GM12891 (cell line): ENCODE data around the gene RBPJ.

Experiments used
- PAX5 ChIP-seq: IDR thresholded peaks from 2 replicates; pipeline ENCODE4 v1.6.1; 2011; ENCODE audit warnings: low read length, moderate library complexity, mild to moderate bottlenecking; ENCODE audit not compliant: insufficient read depth, severe bottlenecking
- POLR2A ChIP-seq: IDR thresholded peaks from 2 replicates; pipeline ENCODE4 v1.6.1; 2011; ENCODE audit warnings: low read depth, low read length, control low read depth
- POLR2AphosphoS5 ChIP-seq: IDR thresholded peaks from 2 replicates; pipeline ENCODE4 v1.6.1; 2011; ENCODE audit warnings: low read depth, low read length, control low read depth
- POU2F2 ChIP-seq: IDR thresholded peaks from 2 replicates; pipeline ENCODE4 v1.6.1; 2011; ENCODE audit warnings: low read depth, mild to moderate bottlenecking, control low read depth, low read length, moderate library complexity
- SPI1 ChIP-seq: IDR thresholded peaks from 2 replicates; pipeline ENCODE4 v1.6.1; 2011; ENCODE audit warnings: low read depth, low read length, control low read depth
- TAF1 ChIP-seq: IDR thresholded peaks from 2 replicates; pipeline ENCODE4 v1.6.1; 2011; ENCODE audit warnings: low read depth, low read length, control low read depth

DNA sequence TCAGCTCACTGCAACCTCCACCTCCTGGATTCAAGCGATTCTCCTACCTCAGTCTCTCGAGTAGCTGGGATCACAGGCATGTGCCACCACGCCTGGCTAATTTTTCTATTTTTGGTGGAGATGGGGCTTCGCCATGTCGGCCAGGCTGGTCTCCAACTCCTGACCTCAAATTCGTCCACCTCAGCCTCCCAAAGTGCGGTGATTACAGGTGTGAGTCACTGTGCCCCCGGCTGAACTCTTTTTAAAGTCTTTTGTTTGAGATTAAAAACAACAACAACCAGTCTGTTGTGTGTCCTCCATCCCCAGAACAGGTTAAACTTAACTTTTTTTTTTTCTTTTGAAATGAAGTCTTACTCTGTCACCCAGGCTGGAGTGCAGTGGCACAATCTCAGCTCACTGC is 36.3 kb upstream of the RBPJ start:
- TF ChIP-seq POLR2A = no peak
- TF ChIP-seq POU2F2 = no peak
- no peak for TF ChIP-seq POLR2AphosphoS5
- TF ChIP-seq SPI1 = no peak
- TF ChIP-seq TAF1 = no peak
- TF ChIP-seq PAX5 = no peak
